HG02884 (cell line): ENCODE measurements around the gene IRF2.

Experiments used
- ATAC-seq: cut with Tn5 transposase; IDR thresholded peaks from one replicate; pipeline ENCODE4 v1.9.1; 2021; ENCODE audit warnings: mild to moderate bottlenecking, moderate library complexity; ENCODE audit not compliant: unreplicated experiment

IRF2 gene

DNA sequence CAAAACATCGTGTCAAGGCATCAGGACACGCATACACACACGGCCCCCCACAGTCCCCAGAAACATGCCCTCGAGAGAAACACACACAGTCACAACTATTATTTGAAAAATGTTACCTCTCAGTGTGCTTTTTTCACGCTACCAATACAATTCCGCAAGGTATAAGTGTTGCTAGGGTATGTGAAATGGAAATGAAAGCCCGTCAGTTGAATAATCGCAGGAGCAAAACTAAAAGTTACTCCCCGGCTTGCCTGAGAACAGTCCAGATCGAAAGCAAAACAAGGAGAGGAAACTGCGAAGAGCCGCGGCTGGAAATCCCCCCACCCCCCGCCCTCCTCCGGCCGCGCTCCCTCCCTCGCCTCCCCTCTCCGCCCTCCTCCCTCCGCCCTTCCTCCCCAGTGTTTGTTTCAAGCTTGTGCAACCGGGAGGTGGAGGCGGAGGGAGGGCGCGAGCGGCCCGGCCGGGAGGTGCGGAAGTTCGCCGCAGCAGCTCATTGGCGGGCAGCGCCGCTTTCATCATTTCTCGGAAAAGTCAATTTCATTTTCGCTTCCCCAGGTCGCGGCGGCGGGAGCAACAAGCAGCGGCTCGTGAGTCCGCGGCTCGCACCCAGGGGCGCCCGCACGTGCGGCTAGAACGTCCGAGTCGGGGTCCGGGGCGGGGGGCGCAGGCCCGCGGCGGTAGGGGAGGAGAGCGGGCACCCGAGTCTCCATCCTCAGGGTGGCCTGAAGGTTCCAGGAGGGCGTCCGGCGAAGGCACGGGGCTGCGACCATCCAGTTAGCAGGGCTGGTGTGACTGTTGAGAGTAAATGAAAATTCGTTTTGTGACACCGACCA is at the start of gene IRF2:
Gene IRF2, minus strand, starts transcription at position 288 of the 833 bp plus-strand sequence. CDS start 45,486 bp downstream, outside the sequence.
- peak; percentile 50 for ATAC-seq

DNA sequence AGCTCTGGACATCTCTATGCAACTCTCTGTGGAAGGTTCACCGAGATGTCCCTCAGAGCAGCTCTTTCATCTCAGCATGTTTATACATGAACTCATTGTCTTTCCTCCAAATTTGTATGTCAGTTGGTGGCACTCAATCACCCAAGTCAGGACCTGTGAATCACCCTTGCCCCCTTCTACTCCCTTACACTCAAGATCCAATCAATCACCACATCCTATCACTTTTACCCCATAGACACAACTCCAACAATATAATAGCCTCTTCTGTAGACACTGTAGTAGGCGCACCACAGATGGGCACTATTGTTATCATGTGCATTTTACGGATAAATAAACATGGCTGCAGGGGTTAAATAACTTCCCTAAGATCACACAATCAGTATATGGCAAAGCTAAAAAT is 41.3 kb upstream of the IRF2 start:
- ATAC-seq = no peak

- peak; percentile 95 for ATAC-seq
Measured at GRCh38 chr4:184514121-184514988, 40.0 kb upstream of the IRF2 start.

- ATAC-seq = peak; percentile 17
Measured at GRCh38 chr4:184513802-184514120, 39.4 kb upstream of the IRF2 start.

- ATAC-seq = no peak
Measured at GRCh38 chr4:184511156-184511555, 36.8 kb upstream of the IRF2 start.

GRCh38 chr4:184510401-184510800 is 36.1 kb upstream of the IRF2 start:
- no peak for ATAC-seq

GRCh38 chr4:184506527-184507121 is 32.3 kb upstream of the IRF2 start:
- ATAC-seq = peak; percentile 95

- ATAC-seq = no peak
Measured at GRCh38 chr4:184504385-184504784, 30.0 kb upstream of the IRF2 start.

DNA sequence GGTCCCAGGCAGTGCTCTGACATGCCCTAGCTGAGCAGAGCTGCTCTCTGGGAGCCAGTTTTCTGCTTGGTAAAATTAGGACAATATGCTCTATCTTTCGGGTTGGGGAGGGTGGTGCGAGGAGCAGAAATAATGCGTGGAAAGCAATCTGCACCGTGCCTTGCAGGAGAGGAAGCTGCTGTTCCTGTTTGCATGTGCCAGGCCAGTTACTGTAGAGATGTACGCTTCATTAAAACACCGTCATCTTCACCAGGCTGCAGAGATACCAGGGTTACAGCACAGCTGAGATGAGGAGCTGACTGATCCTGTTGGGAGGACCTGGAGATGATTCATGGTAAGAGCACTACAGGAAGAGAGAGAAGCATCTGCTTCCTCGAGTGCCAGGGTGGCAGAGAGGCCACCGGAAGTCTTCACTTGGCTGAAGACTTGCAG is 29.5 kb upstream of the IRF2 start:
- no peak for ATAC-seq

- ATAC-seq = no peak
Measured at GRCh38 chr4:184500748-184501589, 26.6 kb upstream of the IRF2 start.

DNA sequence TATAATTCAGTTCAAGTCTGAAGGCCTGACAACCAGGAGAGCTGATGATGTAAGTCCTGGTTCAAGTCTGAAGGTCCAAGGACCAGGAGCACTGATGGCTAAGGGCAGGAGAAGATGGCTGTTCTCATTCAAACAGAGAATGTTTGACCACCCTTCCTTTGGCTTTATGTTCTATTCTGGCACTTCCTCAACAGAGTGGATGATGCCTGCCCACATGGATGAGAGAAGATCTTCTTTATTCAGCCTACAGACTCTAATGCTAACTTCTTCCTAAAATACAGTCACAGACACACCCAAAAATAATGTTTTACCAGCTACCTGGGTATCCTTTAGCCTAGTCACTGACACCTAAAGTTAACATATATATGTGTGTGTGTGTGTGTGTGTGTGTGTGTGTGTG is 25.6 kb upstream of the IRF2 start:
- no peak for ATAC-seq

GRCh38 chr4:184498598-184498997 is 24.2 kb upstream of the IRF2 start:
- no peak for ATAC-seq

GRCh38 chr4:184489771-184490170 is 15.4 kb upstream of the IRF2 start:
- no peak for ATAC-seq

- no peak for ATAC-seq
Measured at GRCh38 chr4:184487503-184487902, 13.2 kb upstream of the IRF2 start.

GRCh38 chr4:184485279-184485678 is 10.9 kb upstream of the IRF2 start:
- no peak for ATAC-seq

- no peak for ATAC-seq
Measured at GRCh38 chr4:184481544-184481943, 7.2 kb upstream of the IRF2 start.

DNA sequence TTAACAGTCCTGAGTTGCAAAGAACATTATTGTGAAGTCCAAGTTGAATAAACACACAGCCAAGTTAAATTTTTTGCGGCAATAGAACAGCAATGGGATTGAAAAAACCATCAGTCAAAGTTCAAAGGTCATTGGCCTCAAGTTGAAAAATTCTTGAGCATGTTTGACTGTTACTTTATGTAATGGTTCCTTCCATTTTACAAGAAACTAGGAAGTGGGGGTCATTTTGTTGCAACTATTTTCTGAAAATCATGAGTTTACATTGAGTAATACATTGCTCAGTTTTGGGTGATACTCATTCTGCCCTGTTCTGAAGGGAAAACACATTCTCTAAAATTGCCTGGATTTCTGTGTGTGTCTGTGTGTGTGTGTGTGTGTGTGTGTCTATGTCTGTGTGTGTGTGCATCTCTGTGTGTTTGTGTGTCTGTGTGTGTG is 5.2 kb upstream of the IRF2 start:
- ATAC-seq = no peak

DNA sequence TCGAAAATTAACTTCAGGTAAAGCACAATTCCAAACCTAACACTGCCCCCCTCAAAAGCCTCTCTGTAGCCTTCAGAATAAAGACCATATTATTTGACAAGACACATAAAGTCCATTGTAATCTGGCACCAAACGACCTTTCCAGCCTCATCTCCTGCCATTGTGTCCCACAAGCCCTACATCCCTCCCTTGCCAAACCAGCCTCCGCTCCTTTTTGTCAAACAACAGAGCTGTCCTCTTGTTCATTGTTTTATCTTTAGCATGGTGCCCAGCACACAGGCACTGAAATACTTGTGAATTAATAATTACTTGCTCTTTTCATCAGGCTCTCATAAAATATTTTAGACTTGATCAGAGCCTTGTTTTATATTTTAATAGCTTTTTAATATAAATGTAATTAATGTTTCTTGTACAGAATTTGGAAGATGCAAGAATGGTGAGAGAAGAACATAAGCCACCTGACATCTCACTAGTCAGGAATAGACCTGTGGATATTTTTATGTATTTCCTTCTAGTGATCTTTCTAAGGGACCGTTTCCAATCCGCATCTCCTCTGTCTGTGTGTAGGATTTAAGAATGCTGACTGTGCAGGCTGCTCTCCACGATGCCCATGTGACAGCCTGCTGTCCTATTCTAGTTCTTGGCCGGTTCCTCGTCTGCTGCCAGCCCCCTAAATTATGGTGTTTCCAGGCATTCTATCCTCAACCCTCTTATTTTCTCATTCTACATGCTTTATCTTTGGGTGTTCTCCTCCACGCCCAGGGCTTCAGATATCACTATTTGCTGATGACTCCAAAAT is 3.0 kb upstream of the IRF2 start:
- no peak for ATAC-seq

DNA sequence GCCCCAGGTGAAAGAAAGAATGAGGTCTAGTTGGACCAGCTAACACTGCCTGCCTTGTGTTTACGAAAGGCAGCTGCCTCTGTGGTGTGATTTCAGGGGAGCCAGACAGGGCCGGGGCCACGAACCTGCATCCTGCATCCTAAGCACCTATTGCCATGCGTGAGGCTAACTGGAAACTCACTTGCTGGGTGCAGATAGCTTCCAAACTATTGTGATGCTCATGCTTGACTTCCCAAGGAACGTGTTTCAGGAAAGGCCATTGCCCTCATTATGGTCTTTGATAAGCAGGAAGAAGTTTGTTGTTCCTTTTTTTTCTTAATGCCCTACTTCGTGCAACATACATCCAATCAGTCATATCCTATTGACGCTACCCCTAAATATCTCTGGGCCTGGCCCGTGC is 2.3 kb upstream of the IRF2 start:
- ATAC-seq = no peak

GRCh38 chr4:184475498-184475897 is 1.1 kb upstream of the IRF2 start:
- no peak for ATAC-seq
